ENCODE measurements around the gene CBR3. TPM values are rescaled to one million over a fixed set of nuclear protein-coding genes. Genes with fewer than 3 reads are reported as not detected.

CBR3 gene
- total RNA-seq (1 to 10 TPM in 9 of 10 donors, under 1 TPM in 1; 0.99 to 5.8 (median 1.8) TPM), polyA plus RNA-seq (10 to 100 TPM in 1 of 2 donors, 1 to 10 TPM in 1; 3.7 to 10.4 TPM)
- long read RNA-seq, donor 1, partial matches to known transcripts: 0 of 4 reads
- long read RNA-seq, donor 1, other reads (novel, unspliced or antisense): 3 of 4 reads
- long read RNA-seq, donor 2, partial matches to known transcripts: 0 of 3 reads
- long read RNA-seq, donor 2, other reads (novel, unspliced or antisense): 3 of 3 reads
- long read RNA-seq, donor 3, partial matches to known transcripts: 0 of 3 reads
- long read RNA-seq, donor 3, other reads (novel, unspliced or antisense): 3 of 3 reads

GRCh38 chr21:36134803-36135390 lies at the start of gene CBR3:
Gene CBR3, plus strand, starts transcription at chr21:36135079. Its CDS starts 114 bp downstream, at chr21:36135193.
- ATAC-seq (peak; percentile 52 to 69 (median 61)), DNase-seq (peak; percentile 48 to 68)
- Histone ChIP-seq H3K27me3 (peaks cover 0 to 4% (median 0%) of the 10 kb centered on the region in 7 donors), H3K36me3 (peaks cover 0 to 22% (median under 1%) of the 10 kb centered on the region in 9 donors), H3K4me3 (peak within 1 kb of the TSS; percentile 42 to 80 (median 68)), H3K27ac (peak within 1 kb of the TSS; percentile 78 to 95 (median 90)), H3K4me1 (peaks cover 2 to 46% (median 24%) of the 10 kb centered on the region in 9 donors), H3K9me3 (no peaks in the 10 kb centered on the region)
- WGBS, 2 donors: 0 to 1% methylated on average over 53 of the region's 53 CpGs
- intact Hi-C loops (cut with DNase I): loop anchor here in 2 of 10 donors (5.0 kb wide), 2 partner anchors 187 to 192 kb away; partner anchors contain the start of gene MORC3 (in 1 of the 2)
- TF ChIP-seq, protein P1, sequence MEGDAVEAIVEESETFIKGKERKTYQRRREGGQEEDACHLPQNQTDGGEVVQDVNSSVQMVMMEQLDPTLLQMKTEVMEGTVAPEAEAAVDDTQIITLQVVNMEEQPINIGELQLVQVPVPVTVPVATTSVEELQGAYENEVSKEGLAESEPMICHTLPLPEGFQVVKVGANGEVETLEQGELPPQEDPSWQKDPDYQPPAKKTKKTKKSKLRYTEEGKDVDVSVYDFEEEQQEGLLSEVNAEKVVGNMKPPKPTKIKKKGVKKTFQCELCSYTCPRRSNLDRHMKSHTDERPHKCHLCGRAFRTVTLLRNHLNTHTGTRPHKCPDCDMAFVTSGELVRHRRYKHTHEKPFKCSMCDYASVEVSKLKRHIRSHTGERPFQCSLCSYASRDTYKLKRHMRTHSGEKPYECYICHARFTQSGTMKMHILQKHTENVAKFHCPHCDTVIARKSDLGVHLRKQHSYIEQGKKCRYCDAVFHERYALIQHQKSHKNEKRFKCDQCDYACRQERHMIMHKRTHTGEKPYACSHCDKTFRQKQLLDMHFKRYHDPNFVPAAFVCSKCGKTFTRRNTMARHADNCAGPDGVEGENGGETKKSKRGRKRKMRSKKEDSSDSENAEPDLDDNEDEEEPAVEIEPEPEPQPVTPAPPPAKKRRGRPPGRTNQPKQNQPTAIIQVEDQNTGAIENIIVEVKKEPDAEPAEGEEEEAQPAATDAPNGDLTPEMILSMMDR (IDR thresholded peaks at IDR 0.05): no peak

GRCh38 chr21:36087362-36088138 lies 47.3 kb upstream of the CBR3 start:
- intact Hi-C loops (cut with DNase I): no loop called here
- no peak for DNase-seq
- TF ChIP-seq, protein P1 (IDR thresholded peaks at IDR 0.05): peak in 3 of 9 donors; percentile 15 to 27 (median 18)
- ATAC-seq: peak in 7 of 8 donors; percentile 25 to 86 (median 68)
- Histone ChIP-seq H3K36me3 (no peaks in the 10 kb centered on the region), H3K4me3 (no peak overlapping the region), H3K9me3 (peaks cover 0 to 1% (median 0%) of the 10 kb centered on the region in 11 donors), H3K4me1 (peaks cover 0 to 5% (median 0%) of the 10 kb centered on the region in 9 donors), H3K27ac (peak overlapping the region in 2 of 10 donors; percentile 4 to 36), H3K27me3 (no peaks in the 10 kb centered on the region)
- 62 to 63% methylated on average over 6 of the region's 6 CpGs for WGBS, 2 donors

DNA sequence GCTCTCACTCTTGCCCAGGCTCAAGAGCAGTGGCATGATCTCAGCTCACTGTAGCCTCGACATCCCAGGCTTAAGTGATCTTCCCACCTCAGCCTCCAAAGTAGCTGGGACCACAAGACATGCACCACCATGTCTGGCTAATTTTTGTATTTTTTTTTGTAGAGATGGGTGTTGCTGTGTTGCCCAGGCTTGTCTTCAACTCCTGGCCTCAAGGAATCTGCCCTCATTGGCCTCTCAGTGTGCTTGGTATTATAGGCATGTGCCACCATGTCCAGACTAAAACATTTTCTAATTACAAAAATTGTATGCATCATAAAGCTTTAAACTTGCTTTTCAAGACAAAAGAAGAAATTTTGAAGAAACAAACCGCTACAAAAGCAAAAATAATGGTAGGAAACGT lies 44.9 kb upstream of the CBR3 start:
- Histone ChIP-seq H3K4me1 (peaks cover 0 to 5% (median 0%) of the 10 kb centered on the region in 9 donors), H3K27ac (no peak overlapping the region), H3K27me3 (peaks cover 0 to 5% (median 0%) of the 10 kb centered on the region in 7 donors), H3K9me3 (peaks cover 0 to 18% (median 0%) of the 10 kb centered on the region in 11 donors), H3K4me3 (no peak overlapping the region), H3K36me3 (no peaks in the 10 kb centered on the region)
- 88 to 92% methylated on average over 3 of the region's 3 CpGs for WGBS, 2 donors
- ATAC-seq (no peak), DNase-seq (no peak)
- TF ChIP-seq, protein P1 (IDR thresholded peaks at IDR 0.05): no peak
- intact Hi-C loops (cut with DNase I): no loop called here

DNA sequence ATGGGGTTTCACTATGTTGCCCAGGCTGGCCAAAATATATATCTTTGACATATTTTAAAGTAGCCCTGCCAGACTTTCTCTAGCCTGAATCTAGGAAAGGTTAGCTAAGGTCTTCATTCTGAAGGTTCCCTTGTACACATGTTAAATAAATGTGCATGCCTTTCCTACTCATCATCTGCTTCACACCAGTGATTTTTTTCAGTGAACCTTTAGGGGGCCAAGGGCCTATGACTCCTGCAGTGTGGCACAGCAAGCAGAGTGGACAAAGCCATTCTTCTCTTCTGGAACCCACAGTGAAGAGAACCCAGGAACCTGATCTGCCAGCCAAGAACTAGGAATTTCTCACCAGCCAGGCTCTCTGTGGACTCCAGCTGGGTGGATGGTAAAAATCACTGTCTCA lies 42.2 kb upstream of the CBR3 start:
- peaks cover 0 to 18% (median 0%) of the 10 kb centered on the region in 11 donors for H3K9me3 ChIP-seq
- no peak overlapping the region for H3K27ac ChIP-seq
- peaks cover 0 to 9% (median 0%) of the 10 kb centered on the region in 7 donors for H3K27me3 ChIP-seq
- intact Hi-C loops (cut with DNase I): no loop called here
- no peak overlapping the region for H3K4me3 ChIP-seq
- H3K4me1 ChIP-seq: peaks cover 0 to 3% (median 0%) of the 10 kb centered on the region in 9 donors
- ATAC-seq (no peak), DNase-seq (no peak)
- TF ChIP-seq, protein P1 (IDR thresholded peaks at IDR 0.05): no peak
- H3K36me3 ChIP-seq: no peaks in the 10 kb centered on the region

All from heart right ventricle (tissue), 16 donors.